HG03432 (cell line): ENCODE data around the gene NLRC4.
A peak's percentile ranks its signal among the peaks of the same experiment; 100 is the strongest.
"Not testable (repeated sequence)": the region's sequence is repeated elsewhere in the genome, so short reads cannot be mapped to it uniquely, and the experiment has no call there.

Source experiments
- ATAC-seq: cut with Tn5 transposase; IDR thresholded peaks from one replicate; pipeline ENCODE4 v1.9.1; 2021; ENCODE audit warnings: mild to moderate bottlenecking, moderate library complexity; ENCODE audit not compliant: unreplicated experiment

NLRC4 gene

GRCh38 chr2:32264422-32265105 lies at the start of gene NLRC4:
Gene NLRC4, minus strand, starts transcription at chr2:32264886. Its CDS starts 8,111 bp downstream, at chr2:32256775.
- ATAC-seq, result peak; percentile 90

GRCh38 chr2:32310577-32310976 lies 45.9 kb upstream of the NLRC4 start:
- no peak for ATAC-seq

- ATAC-seq, result not testable (repeated sequence)
Measured at GRCh38 chr2:32293966-32294562, 29.4 kb upstream of the NLRC4 start.

- ATAC-seq, result not testable (repeated sequence)
Measured at GRCh38 chr2:32293493-32293892, 28.8 kb upstream of the NLRC4 start.

- ATAC-seq, result no peak
Measured at GRCh38 chr2:32291746-32292145, 27.1 kb upstream of the NLRC4 start.

- ATAC-seq, result no peak
Measured at GRCh38 chr2:32290000-32290339, 25.3 kb upstream of the NLRC4 start.

GRCh38 chr2:32289165-32289999 lies 24.7 kb upstream of the NLRC4 start:
- ATAC-seq, result no peak

- no peak for ATAC-seq
Measured at GRCh38 chr2:32284321-32284720, 19.6 kb upstream of the NLRC4 start.

GRCh38 chr2:32278478-32278853 lies 13.8 kb upstream of the NLRC4 start:
- no peak for ATAC-seq

GRCh38 chr2:32277674-32278477 lies 13.2 kb upstream of the NLRC4 start, which contains the start of gene YIPF4:
Gene YIPF4, plus strand, starts transcription at chr2:32277904. Its CDS starts 252 bp downstream, at chr2:32278156.
- peak; percentile 98 for ATAC-seq

- ATAC-seq, result peak; percentile 9
Measured at GRCh38 chr2:32277363-32277673, 12.6 kb upstream of the NLRC4 start.

GRCh38 chr2:32275790-32276189 lies 11.1 kb upstream of the NLRC4 start:
- ATAC-seq, result not testable (repeated sequence)

- ATAC-seq, result no peak
Measured at GRCh38 chr2:32274289-32274688, 9.6 kb upstream of the NLRC4 start.

GRCh38 chr2:32272279-32272678 lies 7.6 kb upstream of the NLRC4 start:
- no peak for ATAC-seq

GRCh38 chr2:32271063-32271462 lies 6.4 kb upstream of the NLRC4 start:
- no peak for ATAC-seq

- ATAC-seq, result no peak
Measured at GRCh38 chr2:32262105-32262504, 2.6 kb downstream of the NLRC4 start.

GRCh38 chr2:32260376-32260775 lies 4.3 kb downstream of the NLRC4 start:
- no peak for ATAC-seq

- ATAC-seq, result no peak
Measured at GRCh38 chr2:32258242-32258641, 6.4 kb downstream of the NLRC4 start.

- no peak for ATAC-seq
Measured at GRCh38 chr2:32250290-32250689, 14.4 kb downstream of the NLRC4 start.

GRCh38 chr2:32249731-32250236 lies 14.9 kb downstream of the NLRC4 start:
- no peak for ATAC-seq

- ATAC-seq, result no peak
Measured at GRCh38 chr2:32248299-32248698, 16.4 kb downstream of the NLRC4 start.
